Subcutaneous abdominal adipose tissue (tissue), 5 donors: ENCODE data around the gene C16orf46.
A peak's percentile ranks its signal among the peaks of the same experiment; 100 is the strongest.
"Not testable (repeated sequence)": the region's sequence is repeated elsewhere in the genome, so short reads cannot be mapped to it uniquely, and the experiment has no call there.

Source experiments
- H3K27ac ChIP-seq: one replicate; pipeline ENCODE4 v1.7.0; 2013; ENCODE audit warnings: low read depth, mild to moderate bottlenecking, inconsistent platforms, low read length, moderate library complexity
- H3K27me3 ChIP-seq, 5 donors: one replicate each; pipeline ENCODE4 v1.7.0; 2013; ENCODE audit warnings: low read length in 5 of 5, inconsistent platforms in 1 of 5; ENCODE audit not compliant: control insufficient read depth in 5 of 5, insufficient read depth in 4 of 5
- H3K36me3 ChIP-seq, 5 donors: one replicate each; pipeline ENCODE4 v1.7.0; 2013; ENCODE audit warnings: low read length in 5 of 5; ENCODE audit not compliant: control insufficient read depth in 5 of 5, insufficient read depth in 5 of 5
- H3K4me1 ChIP-seq, 5 donors: one replicate each; pipeline ENCODE4 v1.7.0; 2013; ENCODE audit warnings: low read length in 5 of 5, mild to moderate bottlenecking in 3 of 5, moderate library complexity in 1 of 5; ENCODE audit not compliant: control insufficient read depth in 5 of 5, insufficient read depth in 5 of 5
- H3K4me3 ChIP-seq, 5 donors: one replicate each; pipeline ENCODE4 v1.7.0; 2013; ENCODE audit warnings: low read length in 5 of 5, low read depth in 1 of 5
- H3K9ac ChIP-seq, 5 donors: one replicate each; pipeline ENCODE4 v1.7.0; 2013; ENCODE audit warnings: low read length in 5 of 5, mild to moderate bottlenecking in 4 of 5, moderate library complexity in 3 of 5
- H3K9me3 ChIP-seq, 5 donors: one replicate each; pipeline ENCODE4 v1.7.0; 2013; ENCODE audit warnings: low read length in 5 of 5; ENCODE audit not compliant: control insufficient read depth in 5 of 5
- donor health status: healthy.
- donor health status: healthy.
- donor health status: healthy.
- donor health status: healthy.
- donor health status: healthy.

C16orf46 gene

GRCh38 chr16:81077076-81077940, at the start of gene C16orf46:
Gene C16orf46 (minus strand): TSS chr16:81077238. CDS start chr16:81063955, 13,283 bp downstream.
- H3K9ac ChIP-seq = peak within 1 kb of the TSS; percentile 63 to 97 (median 91)
- H3K4me1 ChIP-seq = peaks cover 1 to 12% (median 10%) of the 10 kb centered on the region in 5 donors
- peak within 1 kb of the TSS; percentile 89 for H3K27ac ChIP-seq
- peak within 1 kb of the TSS; percentile 82 to 93 (median 91) for H3K4me3 ChIP-seq
- peaks cover 0 to 8% (median 0%) of the 10 kb centered on the region in 5 donors for H3K36me3 ChIP-seq
- no peaks in the 10 kb centered on the region for H3K27me3 ChIP-seq
- H3K9me3 ChIP-seq = no peaks in the 10 kb centered on the region

GRCh38 chr16:81123092-81123852, 46.2 kb upstream of the C16orf46 start:
- H3K36me3 ChIP-seq = peaks cover 0 to 55% (median 28%) of the 10 kb centered on the region in 5 donors
- H3K9me3 ChIP-seq = no peaks in the 10 kb centered on the region
- no peak overlapping the region for H3K9ac ChIP-seq
- H3K27me3 ChIP-seq = no peaks in the 10 kb centered on the region
- H3K4me1 ChIP-seq = no peaks in the 10 kb centered on the region
- H3K4me3 ChIP-seq = no peak overlapping the region
- H3K27ac ChIP-seq = no peak overlapping the region

GRCh38 chr16:81121474-81121990, 44.5 kb upstream of the C16orf46 start:
- Histone ChIP-seq H3K9me3 (no peaks in the 10 kb centered on the region), H3K36me3 (peaks cover 0 to 41% (median 11%) of the 10 kb centered on the region in 5 donors), H3K27me3 (no peaks in the 10 kb centered on the region), H3K27ac (no peak overlapping the region), H3K4me1 (no peaks in the 10 kb centered on the region), H3K9ac (no peak overlapping the region), H3K4me3 (no peak overlapping the region)

- no peak overlapping the region for H3K9ac ChIP-seq
- H3K36me3 ChIP-seq = peaks cover 0 to 21% (median 0%) of the 10 kb centered on the region in 5 donors
- no peak overlapping the region for H3K27ac ChIP-seq
- H3K9me3 ChIP-seq = no peaks in the 10 kb centered on the region
- H3K4me1 ChIP-seq = peaks cover 0 to 7% (median 4%) of the 10 kb centered on the region in 5 donors
- no peaks in the 10 kb centered on the region for H3K27me3 ChIP-seq
- H3K4me3 ChIP-seq = no peak overlapping the region
These were observed 40.4 kb upstream of the C16orf46 start for GRCh38 chr16:81117436-81117835.

DNA sequence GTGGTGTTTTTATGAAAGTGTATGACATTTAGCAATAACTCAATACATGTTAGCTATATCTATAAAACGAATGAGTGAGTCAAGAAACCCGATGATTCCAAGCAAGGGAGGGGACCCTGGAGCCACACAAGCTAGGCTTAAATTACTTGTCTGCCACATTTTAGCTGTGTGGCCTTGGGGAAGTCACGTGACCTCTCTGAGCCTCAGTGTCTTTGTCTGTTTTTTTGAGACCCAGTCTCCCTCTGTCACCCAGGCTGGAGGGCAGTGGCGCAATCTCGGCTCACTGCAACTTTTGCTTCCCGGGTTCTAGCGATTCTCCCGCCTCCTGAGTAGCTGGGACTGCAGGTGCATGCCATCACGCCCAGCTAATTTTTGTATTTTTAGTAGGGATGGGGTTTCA, 39.2 kb upstream of the C16orf46 start:
- Histone ChIP-seq H3K4me1 (peaks cover 0 to 7% (median 4%) of the 10 kb centered on the region in 5 donors), H3K36me3 (peaks cover 0 to 16% (median 0%) of the 10 kb centered on the region in 5 donors), H3K27ac (no peak overlapping the region), H3K9ac (no peak overlapping the region), H3K4me3 (no peak overlapping the region), H3K9me3 (no peaks in the 10 kb centered on the region), H3K27me3 (no peaks in the 10 kb centered on the region)

DNA sequence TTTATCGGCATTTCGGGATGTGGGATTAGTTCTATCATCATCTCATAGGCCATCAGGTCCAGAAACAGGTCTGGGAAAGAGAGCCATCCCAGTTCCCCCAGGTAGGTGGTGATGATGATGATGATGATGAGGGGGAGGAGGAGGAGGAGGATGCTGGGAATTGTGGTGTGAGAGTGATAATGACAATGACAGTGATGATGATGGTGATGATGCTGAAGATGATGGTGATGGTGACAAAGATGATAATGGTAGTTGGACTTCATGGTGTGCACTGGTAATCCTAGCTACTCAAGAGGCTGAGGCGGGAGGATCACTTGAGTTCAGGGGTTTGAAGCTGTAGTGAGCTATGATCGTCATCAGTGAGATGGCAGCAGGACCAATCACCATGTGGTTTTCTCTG, 35.4 kb upstream of the C16orf46 start:
- peaks cover 0 to 7% (median 4%) of the 10 kb centered on the region in 5 donors for H3K4me1 ChIP-seq
- H3K9ac ChIP-seq = no peak overlapping the region
- no peak overlapping the region for H3K4me3 ChIP-seq
- H3K9me3 ChIP-seq = no peaks in the 10 kb centered on the region
- no peaks in the 10 kb centered on the region for H3K27me3 ChIP-seq
- H3K36me3 ChIP-seq = peaks cover 0 to 9% (median 1%) of the 10 kb centered on the region in 5 donors
- no peak overlapping the region for H3K27ac ChIP-seq

GRCh38 chr16:81109274-81109673, 32.2 kb upstream of the C16orf46 start:
- H3K27me3 ChIP-seq, H3K9me3 ChIP-seq, H3K4me1 ChIP-seq, H3K36me3 ChIP-seq, H3K4me3 ChIP-seq, H3K27ac ChIP-seq, H3K9ac ChIP-seq: not testable (repeated sequence)

- H3K4me3 ChIP-seq = no peak overlapping the region
- peaks cover 0 to 9% (median 5%) of the 10 kb centered on the region in 5 donors for H3K36me3 ChIP-seq
- no peak overlapping the region for H3K27ac ChIP-seq
- H3K4me1 ChIP-seq = no peaks in the 10 kb centered on the region
- H3K9ac ChIP-seq = no peak overlapping the region
- no peaks in the 10 kb centered on the region for H3K9me3 ChIP-seq
- H3K27me3 ChIP-seq = no peaks in the 10 kb centered on the region
These were observed 30.5 kb upstream of the C16orf46 start for GRCh38 chr16:81107511-81107910.

DNA sequence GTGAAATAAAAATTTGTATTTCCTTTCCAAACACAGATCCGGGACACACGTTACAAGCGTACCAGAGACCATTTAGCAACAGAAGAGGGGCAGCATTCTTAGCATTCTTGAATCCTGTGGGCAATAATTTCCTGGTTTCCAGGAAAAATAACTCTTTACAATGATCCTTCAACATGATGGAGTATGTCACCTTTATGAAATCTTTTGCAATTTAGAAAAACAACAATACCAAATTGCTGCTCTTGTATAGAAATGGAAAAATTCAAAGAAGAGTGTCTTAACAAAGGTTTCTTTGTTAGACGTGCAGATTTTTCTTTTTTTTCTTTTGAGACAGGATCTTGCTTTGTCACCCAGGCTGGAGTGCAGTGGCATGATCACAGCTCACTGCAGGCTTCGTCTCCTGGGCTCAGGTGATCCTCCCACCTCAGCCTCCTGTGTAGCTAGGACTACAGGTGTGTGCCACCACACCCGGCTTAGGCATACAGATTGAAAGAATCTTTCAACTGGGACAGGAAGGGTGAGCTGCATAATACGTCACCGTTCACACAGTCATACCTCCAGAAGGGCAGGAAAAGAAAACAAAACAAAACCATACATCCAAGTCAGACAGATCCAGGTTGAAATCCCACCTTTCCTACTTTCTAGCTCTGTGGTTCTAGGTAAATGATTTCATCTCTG, 29.9 kb upstream of the C16orf46 start:
- Histone ChIP-seq H3K36me3 (peaks cover 0 to 9% (median 5%) of the 10 kb centered on the region in 5 donors), H3K4me3 (no peak overlapping the region), H3K9me3 (no peaks in the 10 kb centered on the region), H3K9ac (no peak overlapping the region), H3K4me1 (no peaks in the 10 kb centered on the region), H3K27me3 (no peaks in the 10 kb centered on the region), H3K27ac (no peak overlapping the region)
